Subcutaneous preadipocyte (primary cell): Measurements from ENCODE around the gene AEBP2. TPM values are rescaled to one million over a fixed set of nuclear protein-coding genes. Genes with fewer than 3 reads are reported as not detected.

Source experiments
- small RNA-seq: library from RNA; depleted of rRNA; stranded (forward); fragments of <200 nt; gene quantifications from one replicate; pipeline ENCODE3, GENCODE V24; 2012
- total RNA-seq: library from RNA; depleted of rRNA; stranded (reverse); fragments of >200 nt; gene quantifications from 2 replicates; pipeline ENCODE4 v1.2.3, GENCODE V29; 2012

AEBP2 gene, protein sequence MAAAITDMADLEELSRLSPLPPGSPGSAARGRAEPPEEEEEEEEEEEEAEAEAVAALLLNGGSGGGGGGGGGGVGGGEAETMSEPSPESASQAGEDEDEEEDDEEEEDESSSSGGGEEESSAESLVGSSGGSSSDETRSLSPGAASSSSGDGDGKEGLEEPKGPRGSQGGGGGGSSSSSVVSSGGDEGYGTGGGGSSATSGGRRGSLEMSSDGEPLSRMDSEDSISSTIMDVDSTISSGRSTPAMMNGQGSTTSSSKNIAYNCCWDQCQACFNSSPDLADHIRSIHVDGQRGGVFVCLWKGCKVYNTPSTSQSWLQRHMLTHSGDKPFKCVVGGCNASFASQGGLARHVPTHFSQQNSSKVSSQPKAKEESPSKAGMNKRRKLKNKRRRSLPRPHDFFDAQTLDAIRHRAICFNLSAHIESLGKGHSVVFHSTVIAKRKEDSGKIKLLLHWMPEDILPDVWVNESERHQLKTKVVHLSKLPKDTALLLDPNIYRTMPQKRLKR
- total RNA-seq: 11.4 and 14.1 TPM in 2 replicates

DNA sequence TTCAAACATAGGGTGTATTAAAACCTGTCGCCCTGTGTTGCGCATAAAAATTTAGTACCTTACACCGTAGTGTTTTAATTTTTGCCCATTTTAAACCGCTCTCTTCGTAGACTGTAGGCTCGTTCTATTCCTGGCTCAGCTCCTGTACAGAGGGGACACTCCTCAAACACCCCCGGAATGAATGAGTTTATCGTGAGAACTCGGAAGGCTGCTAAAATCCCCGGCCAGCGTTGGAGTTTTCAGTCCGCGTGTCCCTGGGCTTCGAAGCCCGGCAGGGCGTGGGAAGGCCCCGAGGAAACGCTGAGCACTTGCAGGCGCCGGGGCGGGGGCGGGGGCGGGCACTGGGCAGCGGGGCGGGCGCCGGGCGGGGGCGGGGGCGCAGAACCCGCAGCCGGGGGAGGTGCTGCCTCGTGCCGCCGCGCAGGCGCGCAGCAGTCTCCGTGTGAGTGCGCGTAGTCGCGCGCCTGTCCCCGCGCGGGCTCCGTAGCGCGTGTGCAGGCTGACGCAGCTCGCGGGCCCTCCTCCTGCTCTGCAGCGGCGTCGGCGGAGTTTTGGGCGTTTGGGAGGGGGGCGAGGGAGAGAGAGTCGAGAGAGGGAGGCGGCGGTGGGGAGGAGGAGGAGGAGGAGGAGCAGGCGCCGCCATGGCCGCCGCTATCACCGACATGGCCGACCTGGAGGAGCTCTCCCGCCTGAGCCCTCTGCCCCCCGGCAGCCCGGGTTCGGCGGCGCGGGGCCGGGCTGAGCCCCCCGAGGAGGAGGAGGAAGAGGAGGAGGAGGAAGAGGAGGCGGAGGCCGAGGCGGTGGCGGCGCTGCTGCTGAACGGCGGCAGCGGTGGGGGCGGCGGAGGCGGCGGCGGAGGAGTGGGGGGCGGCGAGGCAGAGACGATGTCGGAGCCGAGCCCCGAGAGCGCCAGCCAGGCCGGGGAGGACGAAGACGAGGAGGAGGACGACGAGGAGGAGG lies at the start of gene AEBP2:
Gene AEBP2, plus strand, starts transcription at position 434 of the 960 bp plus-strand sequence. Its CDS starts 208 bp downstream, at position 642.

Small RNAs within 50 kb of the gene (small RNA-seq; reads per million reads assigned to genes)
- gene AC091805.2: not detected
- gene RNU6-254P: not detected
